KOPT-K1 (cell line): ENCODE results near the gene CARD11.

Experiments
- H3K27ac ChIP-seq: fragments of 200-600 bp; sonication (generic); 2 replicates; pipeline ENCODE4 v1.5.1; 2016; ENCODE audit warnings: antibody characterized with exemption, mild to moderate bottlenecking, low read depth, low read length; ENCODE audit not compliant: poor library complexity, severe bottlenecking
- H3K36me3 ChIP-seq: fragments of 200-600 bp; sonication (generic); 2 replicates; pipeline ENCODE4 v1.5.1; 2017; ENCODE audit warnings: antibody characterized with exemption, mild to moderate bottlenecking, low read length, moderate library complexity; ENCODE audit not compliant: insufficient read depth
- H3K9me3 ChIP-seq: fragments of 200-600 bp; sonication (generic); 2 replicates; pipeline ENCODE4 v1.5.1; 2017; ENCODE audit warnings: antibody characterized with exemption, low read length, mild to moderate bottlenecking; ENCODE audit not compliant: insufficient read depth, poor library complexity, severe bottlenecking

The CARD11 gene

GRCh38 chr7:2909043-2909442 lies 134.6 kb downstream of the CARD11 start:
- Histone ChIP-seq H3K36me3 (peaks cover 34% of the 10 kb centered on the region; the same call in 1 of the 2 replicates), H3K9me3 (no peaks in the 10 kb centered on the region)

GRCh38 chr7:2908103-2908683 lies 135.5 kb downstream of the CARD11 start:
- peaks cover 34% of the 10 kb centered on the region; the same call in 1 of the 2 replicates for H3K36me3 ChIP-seq
- no peak overlapping the region for H3K27ac ChIP-seq
- H3K9me3 ChIP-seq, result no peaks in the 10 kb centered on the region

More at GRCh38 chr7:2909043-2909442, 134.6 kb downstream of the CARD11 start:
- H3K27ac ChIP-seq, result no peak overlapping the region

GRCh38 chr7:2906197-2906931 lies 137.3 kb downstream of the CARD11 start:
- no peaks in the 10 kb centered on the region for H3K9me3 ChIP-seq
- H3K27ac ChIP-seq, result no peak overlapping the region
- peaks cover 25% of the 10 kb centered on the region; the same call in 1 of the 2 replicates for H3K36me3 ChIP-seq

- Histone ChIP-seq H3K27ac (no peak overlapping the region), H3K36me3 (peaks cover 22% of the 10 kb centered on the region; the same call in 1 of the 2 replicates), H3K9me3 (no peaks in the 10 kb centered on the region)
Measured at GRCh38 chr7:2905500-2905899, 138.2 kb downstream of the CARD11 start.

GRCh38 chr7:2905027-2905426 lies 138.6 kb downstream of the CARD11 start:
- Histone ChIP-seq H3K27ac (no peak overlapping the region), H3K36me3 (peaks cover 20% of the 10 kb centered on the region; the same call in 1 of the 2 replicates), H3K9me3 (no peaks in the 10 kb centered on the region)

- Histone ChIP-seq H3K9me3 (no peaks in the 10 kb centered on the region), H3K27ac (no peak overlapping the region), H3K36me3 (peaks cover 14% of the 10 kb centered on the region; the same call in 1 of the 2 replicates)
Measured at GRCh38 chr7:2904202-2904601, 139.5 kb downstream of the CARD11 start.

GRCh38 chr7:2903682-2904162 lies 139.9 kb downstream of the CARD11 start:
- Histone ChIP-seq H3K36me3 (peaks cover 14% of the 10 kb centered on the region; the same call in 1 of the 2 replicates), H3K27ac (no peak overlapping the region), H3K9me3 (no peaks in the 10 kb centered on the region)

GRCh38 chr7:2897023-2897422 lies 146.6 kb downstream of the CARD11 start:
- Histone ChIP-seq H3K9me3 (no peaks in the 10 kb centered on the region), H3K36me3 (no peaks in the 10 kb centered on the region), H3K27ac (no peak overlapping the region)

GRCh38 chr7:2896131-2896530 lies 147.5 kb downstream of the CARD11 start:
- no peak overlapping the region for H3K27ac ChIP-seq
- no peaks in the 10 kb centered on the region for H3K36me3 ChIP-seq
- H3K9me3 ChIP-seq, result no peaks in the 10 kb centered on the region

GRCh38 chr7:2894118-2894940 lies 149.3 kb downstream of the CARD11 start:
- Histone ChIP-seq H3K27ac (peak overlapping the region; percentile 57), H3K9me3 (no peaks in the 10 kb centered on the region), H3K36me3 (no peaks in the 10 kb centered on the region)

- Histone ChIP-seq H3K36me3 (no peaks in the 10 kb centered on the region), H3K9me3 (no peaks in the 10 kb centered on the region), H3K27ac (no peak overlapping the region)
Measured at GRCh38 chr7:2893411-2893861, 150.2 kb downstream of the CARD11 start.

GRCh38 chr7:2892549-2892948 lies 151.1 kb downstream of the CARD11 start:
- no peak overlapping the region for H3K27ac ChIP-seq
- no peaks in the 10 kb centered on the region for H3K36me3 ChIP-seq
- H3K9me3 ChIP-seq, result no peaks in the 10 kb centered on the region

GRCh38 chr7:2887816-2888215 lies 155.9 kb downstream of the CARD11 start:
- no peak overlapping the region for H3K27ac ChIP-seq
- no peaks in the 10 kb centered on the region for H3K36me3 ChIP-seq
- H3K9me3 ChIP-seq, result no peaks in the 10 kb centered on the region

- no peaks in the 10 kb centered on the region for H3K36me3 ChIP-seq
- no peaks in the 10 kb centered on the region for H3K9me3 ChIP-seq
- no peak overlapping the region for H3K27ac ChIP-seq
Measured at GRCh38 chr7:2886900-2887299, 156.8 kb downstream of the CARD11 start.

- H3K36me3 ChIP-seq, result no peaks in the 10 kb centered on the region
- no peak overlapping the region for H3K27ac ChIP-seq
- no peaks in the 10 kb centered on the region for H3K9me3 ChIP-seq
Measured at GRCh38 chr7:2886391-2886790, 157.3 kb downstream of the CARD11 start.
